ENCODE measurements around the gene CLCNKA.

Gene CLCNKA

DNA sequence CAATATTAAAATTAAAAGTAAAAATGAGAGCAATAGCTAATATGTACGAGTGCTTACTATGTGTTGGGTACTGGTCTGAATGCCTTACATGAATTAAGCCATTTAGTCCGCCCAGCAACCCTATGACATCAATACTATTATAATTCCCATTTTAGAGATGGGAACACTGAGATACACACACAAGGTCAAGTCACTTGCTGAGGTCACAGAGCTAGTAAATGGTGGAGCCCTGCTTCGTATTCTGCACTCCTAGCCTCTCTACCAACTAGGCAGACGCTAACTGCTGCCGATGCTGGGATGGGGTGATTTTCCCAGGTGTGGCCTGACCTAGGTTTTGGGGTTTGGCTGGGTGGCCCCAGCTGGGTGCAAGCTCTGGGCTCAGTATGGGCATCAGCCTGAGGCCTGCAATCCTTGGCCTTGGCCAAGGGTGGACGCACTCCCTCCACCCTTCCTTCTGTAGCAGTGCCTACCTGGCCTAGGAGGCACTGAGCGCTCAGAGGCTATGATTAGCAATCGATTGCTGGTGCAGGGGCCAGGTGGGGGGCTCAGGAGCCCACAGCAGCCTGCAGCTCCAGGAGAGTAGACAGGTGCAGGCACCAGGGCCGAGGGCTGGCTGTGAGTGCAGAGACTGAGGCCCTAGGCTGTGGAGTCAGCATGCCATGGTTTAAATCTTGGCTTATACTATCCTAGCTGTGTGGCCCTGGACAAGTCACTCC is 49.0 kb downstream of the CLCNKA start:
- Histone ChIP-seq H2AFZ (ENCODE audit: low read depth, low read length) (no peak overlapping the region), H3K27ac (ENCODE audit: low read length) (no peak overlapping the region), H3K9ac (ENCODE audit: low read length) (no peak overlapping the region), H3K4me2 (ENCODE audit: low read length) (no peak overlapping the region), H3K4me3 (ENCODE audit: low read length) (no peak overlapping the region), H3K4me1 (ENCODE audit: low read length) (peaks cover 5% of the 10 kb centered on the region; the same call in 1 of the 2 replicates), H3K9me3 (ENCODE audit: insufficient read depth, low read length) (no peaks in the 10 kb centered on the region), H3K27me3 (ENCODE audit: low read depth, low read length) (peaks cover 22% of the 10 kb centered on the region), H3K79me2 (ENCODE audit: low read length) (no peaks in the 10 kb centered on the region), H3K36me3 (replicated peaks; ENCODE audit: low read depth, low read length) (no peaks in the 10 kb centered on the region), H4K20me1 (ENCODE audit: insufficient read depth, low read length) (no peaks in the 10 kb centered on the region)
- TF ChIP-seq EZH2phosphoT487 (IDR thresholded peaks at IDR 0.05; ENCODE audit: low read depth) = no peak
- TF ChIP-seq, protein P1, sequence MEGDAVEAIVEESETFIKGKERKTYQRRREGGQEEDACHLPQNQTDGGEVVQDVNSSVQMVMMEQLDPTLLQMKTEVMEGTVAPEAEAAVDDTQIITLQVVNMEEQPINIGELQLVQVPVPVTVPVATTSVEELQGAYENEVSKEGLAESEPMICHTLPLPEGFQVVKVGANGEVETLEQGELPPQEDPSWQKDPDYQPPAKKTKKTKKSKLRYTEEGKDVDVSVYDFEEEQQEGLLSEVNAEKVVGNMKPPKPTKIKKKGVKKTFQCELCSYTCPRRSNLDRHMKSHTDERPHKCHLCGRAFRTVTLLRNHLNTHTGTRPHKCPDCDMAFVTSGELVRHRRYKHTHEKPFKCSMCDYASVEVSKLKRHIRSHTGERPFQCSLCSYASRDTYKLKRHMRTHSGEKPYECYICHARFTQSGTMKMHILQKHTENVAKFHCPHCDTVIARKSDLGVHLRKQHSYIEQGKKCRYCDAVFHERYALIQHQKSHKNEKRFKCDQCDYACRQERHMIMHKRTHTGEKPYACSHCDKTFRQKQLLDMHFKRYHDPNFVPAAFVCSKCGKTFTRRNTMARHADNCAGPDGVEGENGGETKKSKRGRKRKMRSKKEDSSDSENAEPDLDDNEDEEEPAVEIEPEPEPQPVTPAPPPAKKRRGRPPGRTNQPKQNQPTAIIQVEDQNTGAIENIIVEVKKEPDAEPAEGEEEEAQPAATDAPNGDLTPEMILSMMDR (IDR thresholded peaks at IDR 0.05; ENCODE audit: low read depth, low read length) = no peak

DNA sequence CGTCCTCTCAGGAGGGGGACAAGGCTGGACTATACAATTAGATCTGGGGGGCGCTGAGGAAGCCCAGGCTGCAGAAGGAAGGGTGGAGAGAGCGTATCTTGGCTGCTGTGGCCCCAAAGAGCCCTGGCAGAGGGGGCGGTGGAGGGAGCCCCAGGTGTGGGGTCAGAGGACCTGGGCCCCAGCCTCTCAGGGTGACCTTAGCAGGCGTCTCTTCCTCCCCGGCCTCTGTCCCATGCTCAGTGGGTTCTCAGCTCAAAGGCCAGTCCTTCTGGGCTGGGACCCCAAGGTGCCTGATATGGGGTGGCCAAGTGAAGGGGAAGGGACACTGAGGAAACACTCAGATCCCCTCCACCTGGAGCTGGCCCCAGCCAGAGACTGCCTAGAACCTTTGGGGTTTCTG is 49.8 kb downstream of the CLCNKA start:
- no peak overlapping the region for H3K9ac ChIP-seq (ENCODE audit: low read length)
- peaks cover 17% of the 10 kb centered on the region for H3K27me3 ChIP-seq (ENCODE audit: low read depth, low read length)
- H3K27ac ChIP-seq (ENCODE audit: low read length) = no peak overlapping the region
- H3K4me1 ChIP-seq (ENCODE audit: low read length) = peaks cover 5% of the 10 kb centered on the region; the same call in 1 of the 2 replicates
- H3K4me2 ChIP-seq (ENCODE audit: low read length) = no peak overlapping the region
- H3K9me3 ChIP-seq (ENCODE audit: insufficient read depth, low read length) = no peaks in the 10 kb centered on the region
- no peak overlapping the region for H2AFZ ChIP-seq (ENCODE audit: low read depth, low read length)
- TF ChIP-seq EZH2phosphoT487 (IDR thresholded peaks at IDR 0.05; ENCODE audit: low read depth) = no peak
- TF ChIP-seq, protein P1 (IDR thresholded peaks at IDR 0.05; ENCODE audit: low read depth, low read length) = no peak
- no peak overlapping the region for H3K4me3 ChIP-seq (ENCODE audit: low read length)
- H3K79me2 ChIP-seq (ENCODE audit: low read length) = no peaks in the 10 kb centered on the region
- no peaks in the 10 kb centered on the region for H4K20me1 ChIP-seq (ENCODE audit: insufficient read depth, low read length)
- H3K36me3 ChIP-seq (replicated peaks; ENCODE audit: low read depth, low read length) = no peaks in the 10 kb centered on the region

DNA sequence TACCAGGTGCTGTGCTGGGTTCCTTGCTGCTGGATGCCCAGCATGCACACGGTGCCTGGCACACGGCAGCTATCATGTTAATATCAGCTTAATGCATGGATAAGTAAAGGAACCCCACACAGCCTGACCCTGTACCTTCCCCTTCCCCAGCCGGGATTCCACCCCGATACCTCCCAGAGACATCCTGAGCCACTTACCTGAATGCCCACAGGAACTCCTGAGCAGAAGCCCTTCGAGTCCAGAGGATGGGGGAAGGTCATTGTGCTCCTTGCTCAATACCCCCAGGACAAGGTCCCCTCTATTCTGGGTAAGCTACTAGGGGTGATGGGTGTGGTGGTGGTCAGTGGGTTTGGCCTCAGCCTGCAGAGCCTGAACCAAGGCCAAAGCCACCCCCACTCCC is 50.3 kb downstream of the CLCNKA start:
- Histone ChIP-seq H3K9ac (ENCODE audit: low read length) (no peak overlapping the region), H3K27me3 (ENCODE audit: low read depth, low read length) (peaks cover 12% of the 10 kb centered on the region), H4K20me1 (ENCODE audit: insufficient read depth, low read length) (no peaks in the 10 kb centered on the region), H3K4me2 (ENCODE audit: low read length) (no peak overlapping the region), H3K4me1 (ENCODE audit: low read length) (peaks cover 5% of the 10 kb centered on the region; the same call in 1 of the 2 replicates), H3K27ac (ENCODE audit: low read length) (no peak overlapping the region), H3K36me3 (replicated peaks; ENCODE audit: low read depth, low read length) (no peaks in the 10 kb centered on the region), H2AFZ (ENCODE audit: low read depth, low read length) (no peak overlapping the region), H3K4me3 (ENCODE audit: low read length) (no peak overlapping the region), H3K9me3 (ENCODE audit: insufficient read depth, low read length) (no peaks in the 10 kb centered on the region), H3K79me2 (ENCODE audit: low read length) (no peaks in the 10 kb centered on the region)
- no peak for TF ChIP-seq EZH2phosphoT487 (IDR thresholded peaks at IDR 0.05; ENCODE audit: low read depth)
- TF ChIP-seq, protein P1 (IDR thresholded peaks at IDR 0.05; ENCODE audit: low read depth, low read length) = no peak

DNA sequence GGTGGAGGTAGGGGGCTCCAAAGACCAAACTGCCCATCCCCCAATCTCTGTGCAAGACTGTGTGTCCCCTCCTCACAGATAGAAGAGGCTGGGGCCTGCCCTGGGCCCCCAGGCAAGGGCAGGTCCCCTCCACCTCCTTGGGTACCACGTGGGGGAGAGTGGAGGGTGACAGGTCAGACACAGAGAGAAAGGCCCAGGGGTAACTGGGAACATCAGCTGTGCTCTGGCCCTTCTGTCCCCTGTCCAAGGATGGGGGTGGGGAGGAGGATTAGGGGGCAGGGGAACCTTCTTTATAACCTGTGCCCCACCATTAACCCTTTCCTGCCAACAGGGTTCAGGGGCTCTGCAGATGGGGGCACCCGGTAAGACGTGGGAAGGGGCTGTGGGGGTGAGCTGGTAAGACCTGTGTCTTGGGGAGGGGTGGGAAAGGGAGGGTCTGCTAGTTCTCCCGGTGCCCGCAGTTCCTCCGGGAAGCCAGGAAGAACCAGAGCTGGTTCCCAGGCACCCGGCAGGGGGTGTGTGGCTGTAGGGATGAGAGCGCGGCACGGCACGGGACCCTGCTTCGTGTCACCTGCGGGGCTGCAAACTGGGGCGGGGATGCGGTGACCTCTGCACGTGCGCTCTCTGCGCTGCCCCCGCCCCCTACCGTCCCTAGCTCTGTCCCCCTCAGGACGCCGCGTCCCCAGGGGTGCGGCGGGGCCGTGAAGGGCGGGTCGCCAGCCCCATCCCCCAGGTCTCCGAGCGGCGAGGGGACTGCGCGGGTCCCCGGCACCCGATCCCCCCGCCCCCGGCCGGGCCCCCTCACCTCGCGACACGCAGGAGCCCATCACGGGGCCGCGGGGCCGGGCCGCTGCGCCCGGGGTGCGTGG is 51.0 kb downstream of the CLCNKA start:
- no peak overlapping the region for H3K9ac ChIP-seq (ENCODE audit: low read length)
- TF ChIP-seq, protein P1 (IDR thresholded peaks at IDR 0.05; ENCODE audit: low read depth, low read length) = no peak
- TF ChIP-seq EZH2phosphoT487 (IDR thresholded peaks at IDR 0.05; ENCODE audit: low read depth) = no peak
- H3K4me2 ChIP-seq (ENCODE audit: low read length) = peak overlapping the region; percentile 12
- no peaks in the 10 kb centered on the region for H3K36me3 ChIP-seq (replicated peaks; ENCODE audit: low read depth, low read length)
- no peaks in the 10 kb centered on the region for H3K79me2 ChIP-seq (ENCODE audit: low read length)
- peaks cover 5% of the 10 kb centered on the region; the same call in 1 of the 2 replicates for H3K4me1 ChIP-seq (ENCODE audit: low read length)
- H3K27me3 ChIP-seq (ENCODE audit: low read depth, low read length) = peaks cover 8% of the 10 kb centered on the region
- H3K9me3 ChIP-seq (ENCODE audit: insufficient read depth, low read length) = no peaks in the 10 kb centered on the region
- no peaks in the 10 kb centered on the region for H4K20me1 ChIP-seq (ENCODE audit: insufficient read depth, low read length)
- H3K4me3 ChIP-seq (ENCODE audit: low read length) = 0 out of 2 replicates have a peak overlapping the region, but pooled peaks have one; percentile 26
- no peak overlapping the region for H3K27ac ChIP-seq (ENCODE audit: low read length)
- H2AFZ ChIP-seq (ENCODE audit: low read depth, low read length) = no peak overlapping the region

Measured in OCI-LY3 (cell line).